HEK293 (cell line): ENCODE measurements around the gene P2RX4.

Experiments used
- CTCF ChIP-seq: fragments of 450-650 bp; formaldehyde crosslinking; IDR thresholded peaks from 2 replicates; pipeline ENCODE4 v1.5.1; 2016; ENCODE audit warnings: missing biosample characterization, missing genetic modification characterization
- KLF1 ChIP-seq: fragments of 450-650 bp; formaldehyde crosslinking; IDR thresholded peaks from 2 replicates; pipeline ENCODE4 v1.5.1; 2016; ENCODE audit warnings: missing biosample characterization, missing genetic modification characterization
- REST ChIP-seq: fragments of 450-650 bp; formaldehyde crosslinking; IDR thresholded peaks from 2 replicates; pipeline ENCODE4 v1.5.1; 2016; ENCODE audit warnings: missing biosample characterization, missing genetic modification characterization
- SALL2 ChIP-seq: fragments of 450-650 bp; formaldehyde crosslinking; IDR thresholded peaks from 2 replicates; pipeline ENCODE4 v1.5.0; 2017; ENCODE audit warnings: missing biosample characterization, mild to moderate bottlenecking, missing genetic modification characterization, borderline replicate concordance
- ZBTB17 ChIP-seq: fragments of 450-650 bp; formaldehyde crosslinking; IDR thresholded peaks from 2 replicates; pipeline ENCODE4 v1.5.1; 2016; ENCODE audit warnings: missing biosample characterization, missing genetic modification characterization
- ZBTB20 ChIP-seq: fragments of 450-650 bp; formaldehyde crosslinking; IDR thresholded peaks from 2 replicates; pipeline ENCODE4 v1.5.1; 2016; ENCODE audit warnings: missing biosample characterization, missing genetic modification characterization
- ZBTB8A ChIP-seq: fragments of 450-650 bp; formaldehyde crosslinking; IDR thresholded peaks from 2 replicates; pipeline ENCODE4 v1.5.1; 2016; ENCODE audit warnings: missing biosample characterization, missing genetic modification characterization
- ZNF157 ChIP-seq: fragments of 450-650 bp; formaldehyde crosslinking; IDR thresholded peaks from 2 replicates; pipeline ENCODE4 v1.5.1; 2016; ENCODE audit warnings: missing biosample characterization, missing genetic modification characterization
- ZNF2 ChIP-seq: fragments of 450-650 bp; formaldehyde crosslinking; IDR thresholded peaks from 2 replicates; pipeline ENCODE4 v1.5.1; 2016; ENCODE audit warnings: missing biosample characterization, missing genetic modification characterization
- ZNF521 ChIP-seq: fragments of 450-650 bp; formaldehyde crosslinking; IDR thresholded peaks from 2 replicates; pipeline ENCODE4 v1.5.1; 2017; ENCODE audit warnings: missing biosample characterization, mild to moderate bottlenecking, missing genetic modification characterization
- TF ChIP-seq, protein P1 (sequence below): fragments of 450-650 bp; formaldehyde crosslinking; IDR thresholded peaks from 2 replicates; pipeline ENCODE4 v1.5.1; 2016; ENCODE audit warnings: missing biosample characterization, missing genetic modification characterization
- TF ChIP-seq, protein P2 (sequence below): fragments of 450-650 bp; formaldehyde crosslinking; IDR thresholded peaks from 2 replicates; pipeline ENCODE4 v1.5.1; 2017; ENCODE audit warnings: missing biosample characterization, missing genetic modification characterization

DNA sequence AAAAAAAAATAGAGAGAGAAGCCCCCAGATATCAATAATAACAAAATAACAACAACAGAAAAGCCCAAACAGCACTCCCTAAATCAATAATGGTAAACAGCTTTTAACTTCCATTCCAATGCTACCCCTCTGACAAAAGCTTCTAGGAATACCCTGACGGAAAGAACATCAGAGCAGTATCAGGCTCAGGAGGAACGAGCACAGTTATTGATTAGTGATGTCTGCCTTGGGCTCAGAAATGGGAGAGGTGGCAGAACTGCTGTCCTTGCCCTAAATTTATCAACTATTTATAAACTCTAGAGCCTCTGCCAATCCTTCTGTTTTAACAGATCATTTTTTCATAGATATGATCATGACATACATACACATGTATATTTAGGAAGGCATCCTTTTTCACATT, 41.9 kb downstream of the P2RX4 start:
- TF ChIP-seq KLF1 (tag by site-specific recombination) (no peak), ZNF157 (no peak), CTCF (tag by site-specific recombination) (no peak), ZBTB17 (tag by site-specific recombination) (peak; percentile 53; the same call in 1 of the 2 replicates), ZNF521 (tag by site-specific recombination) (no peak), ZBTB20 (no peak), SALL2 (tag by site-specific recombination) (no peak), ZBTB8A (no peak), ZNF2 (no peak), REST (tag by site-specific recombination) (no peak)
- TF ChIP-seq, protein P1, sequence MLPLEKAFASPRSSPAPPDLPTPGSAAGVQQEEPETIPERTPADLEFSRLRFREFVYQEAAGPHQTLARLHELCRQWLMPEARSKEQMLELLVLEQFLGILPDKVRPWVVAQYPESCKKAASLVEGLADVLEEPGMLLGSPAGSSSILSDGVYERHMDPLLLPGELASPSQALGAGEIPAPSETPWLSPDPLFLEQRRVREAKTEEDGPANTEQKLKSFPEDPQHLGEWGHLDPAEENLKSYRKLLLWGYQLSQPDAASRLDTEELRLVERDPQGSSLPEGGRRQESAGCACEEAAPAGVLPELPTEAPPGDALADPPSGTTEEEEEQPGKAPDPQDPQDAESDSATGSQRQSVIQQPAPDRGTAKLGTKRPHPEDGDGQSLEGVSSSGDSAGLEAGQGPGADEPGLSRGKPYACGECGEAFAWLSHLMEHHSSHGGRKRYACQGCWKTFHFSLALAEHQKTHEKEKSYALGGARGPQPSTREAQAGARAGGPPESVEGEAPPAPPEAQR (tag by site-specific recombination) = no peak
- TF ChIP-seq, protein P2, sequence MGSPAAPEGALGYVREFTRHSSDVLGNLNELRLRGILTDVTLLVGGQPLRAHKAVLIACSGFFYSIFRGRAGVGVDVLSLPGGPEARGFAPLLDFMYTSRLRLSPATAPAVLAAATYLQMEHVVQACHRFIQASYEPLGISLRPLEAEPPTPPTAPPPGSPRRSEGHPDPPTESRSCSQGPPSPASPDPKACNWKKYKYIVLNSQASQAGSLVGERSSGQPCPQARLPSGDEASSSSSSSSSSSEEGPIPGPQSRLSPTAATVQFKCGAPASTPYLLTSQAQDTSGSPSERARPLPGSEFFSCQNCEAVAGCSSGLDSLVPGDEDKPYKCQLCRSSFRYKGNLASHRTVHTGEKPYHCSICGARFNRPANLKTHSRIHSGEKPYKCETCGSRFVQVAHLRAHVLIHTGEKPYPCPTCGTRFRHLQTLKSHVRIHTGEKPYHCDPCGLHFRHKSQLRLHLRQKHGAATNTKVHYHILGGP (tag by site-specific recombination) = no peak
